Body of pancreas (tissue), 4 donors: ENCODE data around the gene CS. TPM values are rescaled to one million over a fixed set of nuclear protein-coding genes. Genes with fewer than 3 reads are reported as not detected.
A peak's percentile ranks its signal among the peaks of the same experiment; 100 is the strongest.
"Not testable (repeated sequence)": the region's sequence is repeated elsewhere in the genome, so short reads cannot be mapped to it uniquely, and the experiment has no call there.

Experiments used
- ATAC-seq: fragments of 150-250 bp; one replicate; pipeline ENCODE4 v1.9.1; 2016
- DNase-seq, 4 donors: peaks; one replicate each; pipeline ENCODE4 v3.0.0-alpha.2; 2019
- H3K27ac ChIP-seq, 4 donors: fragments of 200-600 bp; sonication (generic); 1 replicate in 3 of 4; 2 replicates in 1 of 4; pipeline versions ENCODE4 v1.5.1 to v1.6.1; 2016 to 2019; ENCODE audit warnings: mild to moderate bottlenecking in 1 of 4, mixed read lengths in 1 of 4, moderate library complexity in 1 of 4
- H3K27me3 ChIP-seq, 2 donors: fragments of 200-600 bp; sonication (generic); one replicate each; pipeline ENCODE4 v1.6.0; 2016; ENCODE audit warnings: mild to moderate bottlenecking in 1 of 2
- H3K36me3 ChIP-seq, 2 donors: fragments of 200-600 bp; sonication (generic); replicated peaks in 1 of 2; 2 replicates each; pipeline ENCODE4 v1.5.1; 2016; ENCODE audit warnings: low read depth in 2 of 2; ENCODE audit not compliant: insufficient read depth in 1 of 2
- H3K4me1 ChIP-seq: fragments of 200-600 bp; sonication (generic); one replicate; pipeline ENCODE4 v1.6.0; 2016
- H3K4me3 ChIP-seq, 2 donors: fragments of 200-600 bp; sonication (generic); 1 replicate in 1 of 2; 2 replicates in 1 of 2; pipeline ENCODE4 v1.5.1; 2016 to 2019
- H3K9me3 ChIP-seq, 3 donors: fragments of 200-600 bp; sonication (generic); 1 replicate in 2 of 3; 2 replicates in 1 of 3; pipeline ENCODE4 v1.5.1; 2016
- POLR2A ChIP-seq, 3 donors: fragments of 450-650 bp; IDR thresholded peaks; one replicate each; pipeline ENCODE4 v1.6.1; 2016; ENCODE audit warnings: antibody characterized with exemption in 3 of 3, mild to moderate bottlenecking in 2 of 3
- WGBS, 2 donors: methylation state at CpG; one replicate each; pipeline ENCODE4 v1.1.5; 2017; 5-methylcytosine and 5-hydroxymethylcytosine counted together
- intact Hi-C: fragments of 100-400 bp; cut with DNase I; formaldehyde crosslinking; loops from one replicate; pipeline ENCODE4 v1.15.1; 2023
- total RNA-seq, 2 donors: library from RNA; depleted of rRNA; stranded (reverse); fragments of >200 nt; gene quantifications; one replicate each; pipeline ENCODE4 v1.1.0, GENCODE V29; 2016
- TF ChIP-seq, protein P1 (sequence below), 7 experiments: fragments of 450-650 bp in 4 of 7; fragments of 200-600 bp in 3 of 7; sonication (generic) in 3 of 7; IDR thresholded peaks; one replicate each; pipeline ENCODE4 v1.5.1; 2016 to 2019; ENCODE audit warnings: antibody characterized with exemption in 7 of 7

CS gene
- total RNA-seq, 2 donors from 2014 or later, result 66.2 to 88.0 TPM

GRCh38 chr12:56266693-56267442 lies 33.3 kb downstream of the CS start, which contains the start of gene COQ10A:
Gene COQ10A (plus strand): TSS chr12:56266942. CDS start chr12:56267119, 177 bp downstream.
- peak within 1 kb of the TSS; percentile 92 to 100 (median 98) for H3K27ac ChIP-seq
- intact Hi-C loops, result no loop called here
- H3K27me3 ChIP-seq, result no peaks in the 10 kb centered on the region
- H3K36me3 ChIP-seq, result peaks cover 0 to 3% of the 10 kb centered on the region in 2 donors
- 0 to 2% methylated on average over 16 to 68 of the region's 68 CpGs for WGBS, 2 donors
- peak within 1 kb of the TSS; percentile 30 to 36 for H3K4me3 ChIP-seq
- peak; percentile 91 to 94 (median 92) for DNase-seq
- H3K9me3 ChIP-seq, result no peaks in the 10 kb centered on the region
- peak; percentile 94 to 97 (median 96) for TF ChIP-seq POLR2A (IDR thresholded peaks at IDR 0.05)
- TF ChIP-seq, protein P1, sequence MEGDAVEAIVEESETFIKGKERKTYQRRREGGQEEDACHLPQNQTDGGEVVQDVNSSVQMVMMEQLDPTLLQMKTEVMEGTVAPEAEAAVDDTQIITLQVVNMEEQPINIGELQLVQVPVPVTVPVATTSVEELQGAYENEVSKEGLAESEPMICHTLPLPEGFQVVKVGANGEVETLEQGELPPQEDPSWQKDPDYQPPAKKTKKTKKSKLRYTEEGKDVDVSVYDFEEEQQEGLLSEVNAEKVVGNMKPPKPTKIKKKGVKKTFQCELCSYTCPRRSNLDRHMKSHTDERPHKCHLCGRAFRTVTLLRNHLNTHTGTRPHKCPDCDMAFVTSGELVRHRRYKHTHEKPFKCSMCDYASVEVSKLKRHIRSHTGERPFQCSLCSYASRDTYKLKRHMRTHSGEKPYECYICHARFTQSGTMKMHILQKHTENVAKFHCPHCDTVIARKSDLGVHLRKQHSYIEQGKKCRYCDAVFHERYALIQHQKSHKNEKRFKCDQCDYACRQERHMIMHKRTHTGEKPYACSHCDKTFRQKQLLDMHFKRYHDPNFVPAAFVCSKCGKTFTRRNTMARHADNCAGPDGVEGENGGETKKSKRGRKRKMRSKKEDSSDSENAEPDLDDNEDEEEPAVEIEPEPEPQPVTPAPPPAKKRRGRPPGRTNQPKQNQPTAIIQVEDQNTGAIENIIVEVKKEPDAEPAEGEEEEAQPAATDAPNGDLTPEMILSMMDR (IDR thresholded peaks at IDR 0.05), result peak; percentile 51 to 90 (median 80)
- peak; percentile 94 for ATAC-seq
- peaks cover 15% of the 10 kb centered on the region for H3K4me1 ChIP-seq

DNA sequence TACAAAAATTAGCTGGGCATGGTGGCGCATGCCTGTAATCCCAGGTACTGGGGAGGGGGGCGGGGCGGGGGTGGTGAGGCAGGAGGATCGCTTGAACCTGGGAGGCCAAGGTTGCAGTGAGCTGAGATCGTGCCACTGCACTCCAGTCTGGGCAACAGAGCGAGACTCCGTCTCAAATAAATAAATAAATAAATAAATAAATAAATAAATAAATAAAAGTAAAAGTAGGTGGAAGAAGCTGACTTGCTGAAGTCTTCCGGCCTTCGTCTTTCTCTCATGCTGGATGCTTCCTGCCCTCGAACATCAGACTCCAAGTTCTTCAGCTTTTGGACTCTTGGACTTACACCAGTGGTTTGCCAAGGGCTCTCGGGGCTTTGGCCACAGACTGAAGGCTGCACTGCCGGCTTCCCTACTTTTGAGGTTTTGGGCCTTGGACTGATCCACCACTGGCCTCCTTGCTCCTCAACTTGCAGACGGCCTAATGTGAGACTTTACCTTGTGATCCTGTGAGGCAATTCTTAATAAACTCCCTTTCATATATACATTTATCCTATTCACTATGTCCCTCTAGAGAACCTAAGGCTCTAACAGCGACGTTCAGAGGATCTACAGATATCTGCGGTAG lies 34.0 kb downstream of the CS start:
- Histone ChIP-seq H3K4me3 (peak overlapping the region; percentile 30 to 36), H3K27ac (peak overlapping the region; percentile 92 to 100 (median 98)), H3K4me1 (peaks cover 15% of the 10 kb centered on the region)
- intact Hi-C loops, H3K9me3 ChIP-seq, H3K36me3 ChIP-seq, DNase-seq, ATAC-seq, H3K27me3 ChIP-seq: not testable (repeated sequence)
- 46 to 47% methylated on average over 16 of the region's 16 CpGs for WGBS, 2 donors

- ATAC-seq, DNase-seq, H3K27me3 ChIP-seq, H3K36me3 ChIP-seq, H3K4me3 ChIP-seq, H3K9me3 ChIP-seq, H3K27ac ChIP-seq, intact Hi-C loops: not testable (repeated sequence)
- 86 to 93% methylated on average over 7 of the region's 7 CpGs for WGBS, 2 donors
- H3K4me1 ChIP-seq, result peaks cover 16% of the 10 kb centered on the region
Measured at GRCh38 chr12:56262955-56263354, 37.2 kb downstream of the CS start.

GRCh38 chr12:56261503-56262232 lies 38.5 kb downstream of the CS start:
- Histone ChIP-seq H3K36me3 (no peaks in the 10 kb centered on the region), H3K27ac (no peak overlapping the region), H3K4me3 (no peak overlapping the region), H3K27me3 (no peaks in the 10 kb centered on the region), H3K4me1 (peaks cover 19% of the 10 kb centered on the region), H3K9me3 (no peaks in the 10 kb centered on the region)
- ATAC-seq (no peak), DNase-seq (no peak)
- intact Hi-C loops, result no loop called here
- TF ChIP-seq, protein P1 (IDR thresholded peaks at IDR 0.05), result no peak
- no peak for TF ChIP-seq POLR2A (IDR thresholded peaks at IDR 0.05)
- WGBS, 2 donors, result 82 to 83% methylated on average over 5 of the region's 5 CpGs

DNA sequence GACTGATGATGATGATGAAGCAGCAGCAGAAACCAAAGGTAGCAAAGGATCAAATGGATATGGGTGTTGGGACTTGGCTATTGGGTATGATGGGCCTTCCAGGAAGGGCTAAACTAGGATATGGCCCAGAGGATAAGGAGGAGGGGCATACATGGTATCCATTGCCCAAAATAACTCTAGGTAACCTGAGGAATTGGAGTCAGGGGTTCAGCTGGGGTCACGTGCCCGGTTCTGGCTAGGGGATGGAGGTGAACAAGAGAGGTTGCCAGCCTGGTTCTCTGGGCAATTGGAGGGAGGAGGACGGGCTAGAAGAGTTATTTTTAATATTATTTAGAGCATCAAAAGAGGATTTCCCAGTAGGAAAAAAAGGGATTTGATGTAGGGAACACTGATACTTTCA lies 39.2 kb downstream of the CS start:
- DNase-seq, result no peak
- intact Hi-C loops, result no loop called here

More for the DNA sequence above, 39.2 kb downstream of the CS start:
- H3K4me1 ChIP-seq, result peaks cover 22% of the 10 kb centered on the region
- H3K9me3 ChIP-seq, result no peaks in the 10 kb centered on the region
- no peak overlapping the region for H3K4me3 ChIP-seq
- H3K27me3 ChIP-seq, result no peaks in the 10 kb centered on the region
- no peak overlapping the region for H3K27ac ChIP-seq
- no peak for TF ChIP-seq POLR2A (IDR thresholded peaks at IDR 0.05)
- TF ChIP-seq, protein P1 (IDR thresholded peaks at IDR 0.05), result no peak
- H3K36me3 ChIP-seq, result no peaks in the 10 kb centered on the region
- WGBS, 2 donors, result 80 to 85% methylated on average over 3 of the region's 3 CpGs
- no peak for ATAC-seq
